ENCODE measurements around the gene ERG28. TPM values are rescaled to one million over a fixed set of nuclear protein-coding genes. Genes with fewer than 3 reads are reported as not detected.

The ERG28 gene, protein sequence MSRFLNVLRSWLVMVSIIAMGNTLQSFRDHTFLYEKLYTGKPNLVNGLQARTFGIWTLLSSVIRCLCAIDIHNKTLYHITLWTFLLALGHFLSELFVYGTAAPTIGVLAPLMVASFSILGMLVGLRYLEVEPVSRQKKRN
- 1 to 10 TPM; 5.7 to 9.2 (median 7.4) TPM for total RNA-seq
- 10 to 100 TPM; 10.2 to 15.1 TPM for polyA plus RNA-seq
- long read RNA-seq, donor 1, transcript ERG28-201 (5 exons, 2,633 nt) = major isoform, 9 of 11 reads
- long read RNA-seq, donor 1, partial matches to known transcripts = 0 of 11 reads
- long read RNA-seq, donor 1, other reads (novel, unspliced or antisense) = 2 of 11 reads
- long read RNA-seq, donor 2, transcript ERG28-201 (5 exons, 2,633 nt) = major isoform, 29 of 33 reads
- long read RNA-seq, donor 2, partial matches to known transcripts = 2 of 33 reads
- long read RNA-seq, donor 2, other reads (novel, unspliced or antisense) = 2 of 33 reads
- long read RNA-seq, donor 3, transcript ERG28-201 (5 exons, 2,633 nt) = major isoform, 11 of 13 reads
- long read RNA-seq, donor 3, partial matches to known transcripts = 1 of 13 reads
- long read RNA-seq, donor 3, other reads (novel, unspliced or antisense) = 1 of 13 reads

DNA sequence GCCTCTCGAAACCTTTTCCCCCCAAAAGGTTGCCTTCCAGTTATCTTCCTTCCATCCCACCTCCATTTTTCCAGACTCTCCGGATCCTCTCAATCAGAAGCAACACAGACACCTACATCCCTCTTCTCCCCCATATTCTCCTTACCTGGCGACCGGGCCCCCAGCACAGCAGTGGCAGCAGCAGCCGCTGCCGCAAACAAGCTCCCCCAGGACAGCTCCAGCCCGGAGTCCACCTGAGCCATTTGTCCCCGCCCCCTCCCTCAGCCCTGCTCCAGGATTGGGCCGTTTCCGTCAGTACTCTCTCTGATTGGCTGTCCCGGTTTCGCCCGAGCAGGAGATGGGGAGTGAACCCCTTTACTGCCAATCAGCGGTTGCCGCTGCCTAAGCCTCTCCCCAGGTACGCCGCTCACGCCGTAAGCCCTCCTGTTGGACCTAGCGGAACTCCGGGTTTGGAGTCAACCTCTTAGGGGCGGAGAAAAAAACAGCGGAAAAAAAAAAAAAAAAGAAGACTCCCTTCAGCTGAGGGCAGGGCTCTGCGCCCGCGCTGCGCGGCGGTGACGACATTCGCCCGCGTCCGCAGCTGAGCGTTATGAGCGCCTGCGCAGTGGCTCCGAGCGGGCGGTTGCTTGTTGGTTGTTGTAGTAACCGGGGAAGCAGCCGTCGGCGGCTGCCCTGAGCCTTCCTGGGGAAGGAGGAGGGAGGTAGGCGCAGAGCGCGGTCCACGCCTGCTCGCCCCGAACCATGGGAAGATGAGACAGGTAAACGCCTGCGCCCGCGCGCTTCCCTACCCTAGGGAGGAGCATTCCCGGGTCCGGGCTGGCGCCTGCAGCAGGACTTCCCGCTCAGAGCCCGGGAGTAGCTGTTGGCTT is at the start of gene ERG28, which contains the start of gene TTLL5:
Gene ERG28 (minus strand): TSS at position 247 of the 869 bp plus-strand sequence. CDS start 3,374 bp downstream, outside the sequence.
Gene TTLL5 (plus strand): TSS at position 617 of the 869 bp plus-strand sequence. CDS start 1,904 bp downstream, outside the sequence.
- Histone ChIP-seq H3K27me3 (no peaks in the 10 kb centered on the region), H3K4me1 (peaks cover 0 to 31% (median 14%) of the 10 kb centered on the region in 12 donors), H3K27ac (peak within 1 kb of the TSS in 11 of 12 donors; percentile 75 to 89 (median 83)), H3K9me3 (no peaks in the 10 kb centered on the region), H3K4me3 (peak within 1 kb of the TSS; percentile 53 to 98 (median 84)), H3K36me3 (peaks cover 0 to 40% (median 24%) of the 10 kb centered on the region in 9 donors)
- DNase-seq (peak; percentile 96 to 98 (median 97)), ATAC-seq (peak; percentile 98 to 99 (median 98))
- intact Hi-C loops (cut with DNase I) = loop anchor here in 1 of 10 donors (10.0 kb wide), 1 partner anchor 526 kb away; no protein-coding TSS in a partner anchor
- TF ChIP-seq POLR2A (IDR thresholded peaks at IDR 0.05) = peak in 1 of 2 donors; percentile 58
- TF ChIP-seq, protein P1, sequence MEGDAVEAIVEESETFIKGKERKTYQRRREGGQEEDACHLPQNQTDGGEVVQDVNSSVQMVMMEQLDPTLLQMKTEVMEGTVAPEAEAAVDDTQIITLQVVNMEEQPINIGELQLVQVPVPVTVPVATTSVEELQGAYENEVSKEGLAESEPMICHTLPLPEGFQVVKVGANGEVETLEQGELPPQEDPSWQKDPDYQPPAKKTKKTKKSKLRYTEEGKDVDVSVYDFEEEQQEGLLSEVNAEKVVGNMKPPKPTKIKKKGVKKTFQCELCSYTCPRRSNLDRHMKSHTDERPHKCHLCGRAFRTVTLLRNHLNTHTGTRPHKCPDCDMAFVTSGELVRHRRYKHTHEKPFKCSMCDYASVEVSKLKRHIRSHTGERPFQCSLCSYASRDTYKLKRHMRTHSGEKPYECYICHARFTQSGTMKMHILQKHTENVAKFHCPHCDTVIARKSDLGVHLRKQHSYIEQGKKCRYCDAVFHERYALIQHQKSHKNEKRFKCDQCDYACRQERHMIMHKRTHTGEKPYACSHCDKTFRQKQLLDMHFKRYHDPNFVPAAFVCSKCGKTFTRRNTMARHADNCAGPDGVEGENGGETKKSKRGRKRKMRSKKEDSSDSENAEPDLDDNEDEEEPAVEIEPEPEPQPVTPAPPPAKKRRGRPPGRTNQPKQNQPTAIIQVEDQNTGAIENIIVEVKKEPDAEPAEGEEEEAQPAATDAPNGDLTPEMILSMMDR (IDR thresholded peaks at IDR 0.05) = no peak
- 0 to 1% (median 1%) methylated on average over 46 to 60 of the region's 60 CpGs for WGBS, 4 donors

DNA sequence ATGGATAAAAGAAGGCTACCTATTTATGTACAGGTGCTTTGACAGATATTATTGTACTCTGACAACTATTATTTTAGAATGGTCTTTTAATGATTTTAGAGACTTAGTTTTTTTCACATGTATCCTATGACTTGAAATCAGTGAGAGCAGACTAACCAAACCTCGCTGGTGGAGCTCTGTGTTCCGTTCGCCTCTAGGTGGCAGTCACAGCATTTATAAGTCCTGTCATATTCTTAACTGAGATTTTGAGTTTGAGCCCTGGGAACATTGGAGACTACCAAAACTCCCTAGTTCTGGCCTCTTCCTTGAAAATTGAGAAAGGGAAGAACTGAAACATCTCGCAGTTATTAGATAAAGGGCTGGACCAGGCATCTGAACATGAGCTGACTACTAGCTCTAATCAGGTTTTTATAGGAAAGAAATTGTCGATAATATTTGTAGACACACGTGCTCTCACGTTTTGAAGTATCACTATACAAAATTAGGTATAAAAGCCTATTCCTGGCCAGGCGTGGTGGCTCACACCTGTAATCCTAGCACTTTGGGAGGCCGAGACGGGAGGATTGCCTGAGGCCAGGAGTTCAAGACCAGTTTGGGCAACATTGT is 48.6 kb upstream of the ERG28 start:
- Histone ChIP-seq H3K4me1 (peaks cover 0 to 27% (median 13%) of the 10 kb centered on the region in 12 donors), H3K27me3 (no peaks in the 10 kb centered on the region), H3K36me3 (peaks cover 0 to 29% (median 16%) of the 10 kb centered on the region in 9 donors), H3K27ac (no peak overlapping the region), H3K9me3 (no peaks in the 10 kb centered on the region), H3K4me3 (no peak overlapping the region)
- 55 to 59% (median 57%) methylated on average over 10 of the region's 10 CpGs for WGBS, 4 donors
- TF ChIP-seq, protein P1 (IDR thresholded peaks at IDR 0.05) = peak; percentile 71 to 89 (median 78)
- TF ChIP-seq POLR2A (IDR thresholded peaks at IDR 0.05) = no peak
- intact Hi-C loops (cut with DNase I) = loop anchor here in 7 of 10 donors (1.0 to 10.0 kb wide), 11 partner anchors 83 to 678 kb away; partner anchors contain the start of gene TGFB3 (in 1 of the 7)
- ATAC-seq = peak in 3 of 4 donors; percentile 67 to 73 (median 67)
- peak; percentile 60 to 75 (median 69) for DNase-seq

DNA sequence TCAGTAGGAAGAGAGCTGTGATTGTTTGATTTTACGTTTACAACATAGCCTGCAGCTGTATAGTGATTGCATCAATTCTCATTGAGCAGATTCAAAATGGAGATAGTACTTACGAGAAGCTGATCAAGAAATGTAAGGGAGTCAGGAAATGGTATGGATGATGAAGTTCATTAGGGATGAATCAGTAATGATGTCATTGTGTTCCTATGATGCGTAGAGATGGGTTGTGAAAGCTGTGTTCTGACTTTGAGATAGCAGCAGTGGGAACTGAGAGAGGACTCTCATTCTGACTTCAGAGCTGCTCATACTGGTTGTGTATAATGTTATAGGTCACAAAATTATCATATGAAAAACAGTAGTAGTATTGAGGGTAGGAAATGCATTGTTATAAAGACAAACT is 44.3 kb upstream of the ERG28 start:
- no peak for ATAC-seq
- H3K4me1 ChIP-seq = peaks cover 0 to 32% (median 12%) of the 10 kb centered on the region in 12 donors
- TF ChIP-seq, protein P1 (IDR thresholded peaks at IDR 0.05) = no peak
- TF ChIP-seq POLR2A (IDR thresholded peaks at IDR 0.05) = no peak
- no peak overlapping the region for H3K4me3 ChIP-seq
- H3K9me3 ChIP-seq = peaks cover 0 to 7% (median 0%) of the 10 kb centered on the region in 12 donors
- no peak for DNase-seq
- no peak overlapping the region for H3K27ac ChIP-seq
- H3K27me3 ChIP-seq = no peaks in the 10 kb centered on the region
- intact Hi-C loops (cut with DNase I) = loop anchor here in 6 of 10 donors (5.0 to 10.0 kb wide), 8 partner anchors 87 to 682 kb away; no protein-coding TSS in a partner anchor
- H3K36me3 ChIP-seq = peaks cover 0 to 51% (median 24%) of the 10 kb centered on the region in 9 donors
- 94 to 95% (median 94%) methylated on average over 3 of the region's 3 CpGs for WGBS, 4 donors

Data from heart left ventricle (tissue), 16 donors.